ENCODE measurements around the gene HSF5.
A peak's percentile ranks its signal among the peaks of the same experiment; 100 is the strongest.

GRCh38 chr17:58415371-58416055, 72.7 kb downstream of the HSF5 start:
- TF ChIP-seq CTCF (IDR thresholded peaks at IDR 0.05) (peak in 2 of 4 donors; percentile 14 to 30), POLR2A (IDR thresholded peaks at IDR 0.05) (no peak)
